ENCODE data around the gene RXYLT1. TPM values are rescaled to one million over a fixed set of nuclear protein-coding genes. Genes with fewer than 3 reads are reported as not detected.

The RXYLT1 gene
- total and polyA plus RNA-seq, 2 donors (not counting 1 experiment from before 2014, with no cell fraction given): 13.2 to 19.6 TPM

DNA sequence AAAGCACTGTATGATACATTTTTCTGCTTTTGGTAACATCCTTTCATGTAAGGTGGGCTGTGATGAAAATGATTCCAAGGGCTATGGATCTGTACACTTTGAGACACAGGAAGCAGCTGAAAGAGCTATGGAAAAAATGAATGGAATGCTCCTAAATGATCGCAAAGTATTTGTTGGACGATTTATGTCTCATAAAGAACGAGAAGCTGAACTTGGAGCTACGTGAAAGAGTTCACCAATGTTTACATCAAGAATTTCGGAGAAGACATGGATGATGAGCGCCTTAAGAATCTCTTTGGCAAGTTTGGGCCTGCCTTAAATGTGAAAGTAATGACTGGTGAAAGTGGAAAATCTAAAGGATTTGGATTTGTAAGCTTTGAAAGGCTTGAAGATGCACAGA is 42.6 kb downstream of the RXYLT1 start:
- Histone ChIP-seq H3K4me2 (ENCODE audit: extremely low read depth, insufficient read depth, low read length) (peak overlapping the region; percentile 49), H3K79me2 (ENCODE audit: control insufficient read depth, insufficient read depth, low read length) (no peaks in the 10 kb centered on the region), H3K27me3 (ENCODE audit: control insufficient read depth, insufficient read depth, low read length) (no peaks in the 10 kb centered on the region), H2AFZ (ENCODE audit: low read length) (peak overlapping the region; percentile 99), H3K27ac (ENCODE audit: insufficient read depth, low read length) (peak overlapping the region; percentile 73), H3K4me3 (replicated peaks in 1 of 4; ENCODE audit: control extremely low read depth in 1 of 4, insufficient read depth in 1 of 4, low read depth in 3 of 4, low read length in 4 of 4) (peak overlapping the region; percentile 46 to 60 (median 50)), H3K36me3 (ENCODE audit: control insufficient read depth, insufficient read depth, low read length) (no peaks in the 10 kb centered on the region), H3K9me3 (ENCODE audit: control insufficient read depth, insufficient read depth, low read depth, low read length) (no peaks in the 10 kb centered on the region), H3K9ac (ENCODE audit: insufficient read depth, low read length) (no peak overlapping the region), H4K20me1 (ENCODE audit: control insufficient read depth, extremely low read depth, insufficient read depth, low read length) (no peaks in the 10 kb centered on the region), H3K4me1 (ENCODE audit: control insufficient read depth, extremely low read depth, insufficient read depth, low read length) (peaks cover 2% of the 10 kb centered on the region)
- DNase-seq (ENCODE audit: low read depth in 2 of 2): peak; percentile 41 to 61
- TF ChIP-seq, protein P1, sequence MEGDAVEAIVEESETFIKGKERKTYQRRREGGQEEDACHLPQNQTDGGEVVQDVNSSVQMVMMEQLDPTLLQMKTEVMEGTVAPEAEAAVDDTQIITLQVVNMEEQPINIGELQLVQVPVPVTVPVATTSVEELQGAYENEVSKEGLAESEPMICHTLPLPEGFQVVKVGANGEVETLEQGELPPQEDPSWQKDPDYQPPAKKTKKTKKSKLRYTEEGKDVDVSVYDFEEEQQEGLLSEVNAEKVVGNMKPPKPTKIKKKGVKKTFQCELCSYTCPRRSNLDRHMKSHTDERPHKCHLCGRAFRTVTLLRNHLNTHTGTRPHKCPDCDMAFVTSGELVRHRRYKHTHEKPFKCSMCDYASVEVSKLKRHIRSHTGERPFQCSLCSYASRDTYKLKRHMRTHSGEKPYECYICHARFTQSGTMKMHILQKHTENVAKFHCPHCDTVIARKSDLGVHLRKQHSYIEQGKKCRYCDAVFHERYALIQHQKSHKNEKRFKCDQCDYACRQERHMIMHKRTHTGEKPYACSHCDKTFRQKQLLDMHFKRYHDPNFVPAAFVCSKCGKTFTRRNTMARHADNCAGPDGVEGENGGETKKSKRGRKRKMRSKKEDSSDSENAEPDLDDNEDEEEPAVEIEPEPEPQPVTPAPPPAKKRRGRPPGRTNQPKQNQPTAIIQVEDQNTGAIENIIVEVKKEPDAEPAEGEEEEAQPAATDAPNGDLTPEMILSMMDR (conservative IDR thresholded peaks at IDR 0.05 in 1 of 2, IDR thresholded peaks at IDR 0.05 in 1 of 2; ENCODE audit: low read depth in 1 of 2, low read length in 2 of 2): no peak
- TF ChIP-seq EZH2 (IDR thresholded peaks at IDR 0.05; ENCODE audit: low read length, missing control alignments): no peak

DNA sequence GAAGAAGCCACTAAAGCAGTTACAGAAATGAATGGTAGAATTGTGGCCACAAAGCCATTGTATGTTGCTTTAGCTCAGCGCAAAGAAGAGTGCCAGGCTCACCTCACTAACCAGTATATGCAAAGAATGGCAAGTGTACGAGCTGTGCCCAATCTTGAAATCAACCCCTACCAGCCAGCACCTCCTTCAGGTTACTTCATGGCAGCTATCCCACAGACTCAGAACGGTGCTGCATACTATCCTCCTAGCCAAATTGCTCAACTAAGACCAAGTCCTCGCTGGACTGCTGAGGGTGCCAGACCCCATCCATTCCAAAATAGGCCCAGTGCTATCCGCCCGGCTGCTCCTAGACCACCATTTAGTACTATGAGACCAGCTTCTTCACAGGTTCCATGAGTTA is 43.3 kb downstream of the RXYLT1 start:
- no peak for TF ChIP-seq EZH2 (IDR thresholded peaks at IDR 0.05; ENCODE audit: low read length, missing control alignments)
- TF ChIP-seq, protein P1 (conservative IDR thresholded peaks at IDR 0.05 in 1 of 2, IDR thresholded peaks at IDR 0.05 in 1 of 2; ENCODE audit: low read depth in 1 of 2, low read length in 2 of 2): no peak
- H3K4me3 ChIP-seq (replicated peaks in 1 of 4; ENCODE audit: control extremely low read depth in 1 of 4, insufficient read depth in 1 of 4, low read depth in 3 of 4, low read length in 4 of 4): no peak overlapping the region

DNA sequence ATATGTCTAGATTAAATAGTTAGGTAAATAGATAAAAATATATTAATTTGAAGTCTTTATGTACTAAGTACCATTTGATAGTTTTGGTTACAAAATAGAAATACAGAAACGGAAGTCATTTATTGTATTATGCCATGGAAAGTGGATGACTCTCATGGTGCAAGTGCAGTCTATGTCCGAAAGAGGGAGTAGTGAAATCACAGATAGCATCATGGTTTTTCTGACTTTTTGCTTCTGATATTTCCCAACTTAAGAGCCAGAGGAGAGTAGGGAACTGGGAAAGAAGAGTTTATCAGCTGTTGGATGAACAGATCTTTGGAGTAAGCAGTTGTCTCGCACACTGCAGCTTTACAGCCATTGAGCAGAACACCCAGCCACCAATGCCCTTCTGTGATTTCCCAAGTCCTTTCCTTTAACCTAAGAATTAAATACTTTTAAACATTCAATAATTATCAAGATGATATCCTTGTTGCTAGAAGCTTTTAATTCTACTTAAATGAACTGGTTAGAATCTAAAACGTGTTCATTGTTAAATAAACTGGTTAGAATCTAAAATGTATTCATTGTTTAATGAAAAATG is 46.4 kb downstream of the RXYLT1 start:
- H3K4me2 ChIP-seq (ENCODE audit: extremely low read depth, insufficient read depth, low read length): no peak overlapping the region
- peaks cover 2% of the 10 kb centered on the region for H3K4me1 ChIP-seq (ENCODE audit: control insufficient read depth, extremely low read depth, insufficient read depth, low read length)
- no peak overlapping the region for H3K9ac ChIP-seq (ENCODE audit: insufficient read depth, low read length)
- H3K79me2 ChIP-seq (ENCODE audit: control insufficient read depth, insufficient read depth, low read length): no peaks in the 10 kb centered on the region
- H3K27me3 ChIP-seq (ENCODE audit: control insufficient read depth, insufficient read depth, low read length): no peaks in the 10 kb centered on the region
- peak; percentile 56 to 90 for DNase-seq (ENCODE audit: low read depth in 2 of 2)
- H3K27ac ChIP-seq (ENCODE audit: insufficient read depth, low read length): no peak overlapping the region
- H4K20me1 ChIP-seq (ENCODE audit: control insufficient read depth, extremely low read depth, insufficient read depth, low read length): no peaks in the 10 kb centered on the region
- no peak for TF ChIP-seq EZH2 (IDR thresholded peaks at IDR 0.05; ENCODE audit: low read length, missing control alignments)
- TF ChIP-seq, protein P1 (conservative IDR thresholded peaks at IDR 0.05 in 1 of 2, IDR thresholded peaks at IDR 0.05 in 1 of 2; ENCODE audit: low read depth in 1 of 2, low read length in 2 of 2): peak; percentile 91 to 93
- no peaks in the 10 kb centered on the region for H3K36me3 ChIP-seq (ENCODE audit: control insufficient read depth, insufficient read depth, low read length)
- peak overlapping the region; percentile 46 for H2AFZ ChIP-seq (ENCODE audit: low read length)
- H3K9me3 ChIP-seq (ENCODE audit: control insufficient read depth, insufficient read depth, low read depth, low read length): no peaks in the 10 kb centered on the region
- H3K4me3 ChIP-seq (replicated peaks in 1 of 4; ENCODE audit: control extremely low read depth in 1 of 4, insufficient read depth in 1 of 4, low read depth in 3 of 4, low read length in 4 of 4): no peak overlapping the region

More for the DNA sequence above, 43.3 kb downstream of the RXYLT1 start:
- H3K36me3 ChIP-seq (ENCODE audit: control insufficient read depth, insufficient read depth, low read length): no peaks in the 10 kb centered on the region
- H3K27ac ChIP-seq (ENCODE audit: insufficient read depth, low read length): no peak overlapping the region
- H3K27me3 ChIP-seq (ENCODE audit: control insufficient read depth, insufficient read depth, low read length): no peaks in the 10 kb centered on the region
- no peaks in the 10 kb centered on the region for H3K9me3 ChIP-seq (ENCODE audit: control insufficient read depth, insufficient read depth, low read depth, low read length)
- H3K9ac ChIP-seq (ENCODE audit: insufficient read depth, low read length): no peak overlapping the region
- peaks cover 2% of the 10 kb centered on the region for H3K4me1 ChIP-seq (ENCODE audit: control insufficient read depth, extremely low read depth, insufficient read depth, low read length)
- H2AFZ ChIP-seq (ENCODE audit: low read length): no peak overlapping the region
- no peaks in the 10 kb centered on the region for H4K20me1 ChIP-seq (ENCODE audit: control insufficient read depth, extremely low read depth, insufficient read depth, low read length)
- no peaks in the 10 kb centered on the region for H3K79me2 ChIP-seq (ENCODE audit: control insufficient read depth, insufficient read depth, low read length)
- no peak for DNase-seq (ENCODE audit: low read depth in 2 of 2)
- H3K4me2 ChIP-seq (ENCODE audit: extremely low read depth, insufficient read depth, low read length): no peak overlapping the region

Measured in fibroblast of lung (primary cell).